Motor neuron (in vitro differentiated cells): ENCODE data around the gene CHAT. TPM values are rescaled to one million over a fixed set of nuclear protein-coding genes. Genes with fewer than 3 reads are reported as not detected.

Experiments
- ATAC-seq, 8 experiments: fragments of 200-7000 bp; cut with Tn5 transposase; replicated peaks in 6 of 8; 2 replicates each; pipeline ENCODE4 v1.8.0; 2021; ENCODE audit warnings: mild to moderate bottlenecking in 8 of 8, moderate library complexity in 8 of 8
- H3K27ac ChIP-seq, 2 donors: fragments of 250-450 bp; sonication (Bioruptor Pico); 2 replicates each; pipeline ENCODE4 v1.9.0; 2021; ENCODE audit warnings: antibody characterized with exemption in 2 of 2, mild to moderate bottlenecking in 2 of 2, moderate library complexity in 1 of 2
- H3K4me1 ChIP-seq, 2 donors: fragments of 250-450 bp; sonication (Bioruptor Pico); replicated peaks in 1 of 2; 2 replicates each; pipeline ENCODE4 v1.6.1; 2021; ENCODE audit warnings: antibody characterized with exemption in 2 of 2, mild to moderate bottlenecking in 2 of 2, moderate library complexity in 1 of 2
- H3K4me3 ChIP-seq, 5 donors: fragments of 250-450 bp; sonication (Bioruptor Pico); 2 replicates each; pipeline ENCODE4 v1.9.0; 2021; ENCODE audit warnings: antibody characterized with exemption in 5 of 5, mild to moderate bottlenecking in 5 of 5, moderate library complexity in 4 of 5
- WGBS, 10 experiments: fragments of 450-650 bp; shearing (Covaris generic); methylation state at CpG; one replicate each; pipeline ENCODE4 v1.0.0; 2022; 5-methylcytosine and 5-hydroxymethylcytosine counted together
- in situ Hi-C, 9 experiments: fragments of 400-800 bp; cut with MboI; loops; one replicate each; pipeline ENCODE4 v1.15.0; 2021; ENCODE audit warnings: low sequenced_read_pairs in 9 of 9, low pct_unique_long_range_greater_than_20kb in 2 of 9; ENCODE audit not compliant: unreplicated experiment in 9 of 9
- total RNA-seq, 8 experiments: library from RNA; unstranded; fragments of 300-600 nt; gene quantifications; 2 replicates each; pipeline versions ENCODE4 v1.2.3 to v1.2.4, GENCODE V29; 2022

The CHAT gene
- total RNA-seq, 8 experiments from 2014 or later: 2.4 to 6.5 (median 3.8) TPM; not detected in 3

DNA sequence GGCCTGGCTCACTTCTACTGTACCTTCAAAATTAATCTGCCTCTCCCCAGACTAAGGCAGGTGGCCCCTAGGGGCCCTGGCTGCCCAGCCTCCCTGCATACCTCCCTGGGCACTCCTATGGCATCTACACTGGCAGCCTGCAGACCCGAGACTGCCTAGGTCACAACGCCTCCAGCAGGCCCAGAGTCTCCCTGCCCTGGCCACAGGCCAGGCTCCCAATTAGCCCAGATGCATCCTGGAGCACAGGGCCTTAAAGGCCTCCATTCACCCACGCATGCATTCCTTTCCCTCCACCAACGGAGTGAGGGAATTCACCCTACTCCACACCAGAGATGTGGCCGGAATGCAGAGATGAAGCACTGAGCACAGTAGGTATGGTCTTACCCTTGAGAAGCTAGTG is 1.9 kb downstream of the CHAT start:
- Histone ChIP-seq H3K27ac (no peak overlapping the region), H3K4me3 (peak overlapping the region in 1 of 5 donors; percentile 64), H3K4me1 (peaks cover 28 to 36% of the 10 kb centered on the region in 2 donors)
- WGBS, 10 experiments: 40 to 88% (median 70%) methylated on average over 1 to 3 of the region's 5 CpGs; no CpG with 5 or more reads in 3 of the 10 experiments
- no peak for ATAC-seq
- in situ Hi-C loops: loop anchor here in 1 of 9 experiments (25.0 kb wide), 1 partner anchor 147 kb away; the partner anchor contains the start of gene OGDHL

DNA sequence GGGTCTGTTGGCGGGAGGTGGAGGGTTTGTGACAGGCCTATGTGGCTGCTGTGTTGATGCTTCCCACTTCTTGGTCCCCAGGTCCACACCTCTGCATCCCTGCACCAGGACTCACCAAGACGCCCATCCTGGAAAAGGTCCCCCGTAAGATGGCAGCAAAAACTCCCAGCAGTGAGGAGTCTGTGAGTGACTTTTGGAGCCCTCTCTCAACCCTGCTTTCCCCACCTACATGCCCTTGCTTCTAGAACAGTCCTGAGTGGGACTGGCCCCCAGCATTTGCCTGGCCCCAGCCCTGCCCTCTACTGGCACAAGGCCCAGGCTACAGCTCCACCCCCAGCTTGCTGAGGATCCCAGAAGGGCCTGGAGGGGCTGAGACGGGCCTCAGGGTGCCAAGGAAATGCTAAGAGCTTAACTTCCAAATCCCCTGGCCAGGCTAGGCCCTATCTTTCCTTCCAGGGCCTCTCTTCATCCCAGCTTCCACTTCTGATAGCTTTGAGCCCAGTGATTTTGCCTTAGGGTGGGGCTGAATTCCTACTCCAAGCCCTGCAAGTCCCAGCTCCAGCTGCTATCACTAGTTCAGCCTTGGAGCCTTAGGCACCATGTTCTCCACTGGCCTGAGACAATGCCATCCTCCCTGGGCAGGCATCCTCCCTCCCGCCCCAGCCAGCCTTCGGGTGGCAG is 2.7 kb downstream of the CHAT start:
- peaks cover 31 to 37% of the 10 kb centered on the region in 2 donors for H3K4me1 ChIP-seq
- H3K4me3 ChIP-seq: no peak overlapping the region
- H3K27ac ChIP-seq: no peak overlapping the region
- peak in 2 of 8 experiments; percentile 51 to 73 for ATAC-seq
- WGBS, 10 experiments: 40 to 86% (median 71%) methylated on average over 1 to 3 of the region's 6 CpGs; no CpG with 5 or more reads in 6 of the 10 experiments
- in situ Hi-C loops: loop anchor here in 1 of 9 experiments (25.0 kb wide), 1 partner anchor 146 kb away; the partner anchor contains the start of gene OGDHL

DNA sequence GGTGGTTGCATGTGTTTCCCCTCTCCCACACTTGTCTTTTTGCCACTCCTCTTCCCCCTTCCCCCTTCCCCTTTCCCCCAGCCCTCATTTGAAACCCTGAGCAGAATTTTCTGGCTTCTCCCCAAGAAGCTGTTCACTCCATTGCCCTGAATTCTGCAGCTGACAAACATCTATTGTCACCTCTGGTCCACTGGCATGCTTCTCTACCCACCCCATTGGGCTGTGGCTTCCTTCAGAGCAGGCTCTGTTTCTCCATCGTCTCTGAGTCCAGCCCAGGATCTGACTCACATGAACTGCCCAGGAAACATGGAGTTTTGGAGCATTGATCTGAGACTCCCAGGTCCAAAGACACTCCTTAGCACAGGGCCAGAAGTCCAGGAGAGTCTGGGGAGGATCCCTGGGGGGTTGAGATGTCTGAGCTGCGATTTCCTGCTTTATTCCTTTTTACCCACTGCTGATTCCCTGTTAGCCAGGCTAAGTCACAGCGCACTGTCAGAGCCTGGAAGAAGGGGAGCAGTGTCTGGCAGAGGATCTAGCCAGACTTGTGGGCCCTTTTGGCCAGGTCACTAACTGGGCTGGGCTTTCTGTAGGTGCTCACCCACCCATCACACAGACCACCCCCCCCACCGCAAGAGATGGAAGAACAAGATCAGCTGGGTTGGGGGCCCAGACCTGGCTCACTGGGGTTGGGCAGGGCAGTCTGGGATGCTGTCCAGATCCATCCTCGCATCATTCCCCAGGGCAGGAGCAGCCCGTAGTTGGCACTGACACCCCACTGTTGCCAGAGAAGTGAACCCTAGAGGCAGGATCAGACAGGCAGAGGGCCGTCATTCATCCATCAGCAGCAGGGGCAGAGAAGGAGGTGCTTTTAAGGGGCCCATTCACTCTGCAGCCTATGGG is 3.5 kb downstream of the CHAT start:
- Histone ChIP-seq H3K4me1 (peaks cover 29 to 34% of the 10 kb centered on the region in 2 donors), H3K4me3 (no peak overlapping the region), H3K27ac (no peak overlapping the region)
- WGBS, 10 experiments: 55% methylated on average over 5 of the region's 7 CpGs; no CpG with 5 or more reads in 9 of the 10 experiments
- peak in 1 of 8 experiments; percentile 11 for ATAC-seq
- in situ Hi-C loops: loop anchor here in 1 of 9 experiments (25.0 kb wide), 1 partner anchor 145 kb away; the partner anchor contains the start of gene OGDHL

DNA sequence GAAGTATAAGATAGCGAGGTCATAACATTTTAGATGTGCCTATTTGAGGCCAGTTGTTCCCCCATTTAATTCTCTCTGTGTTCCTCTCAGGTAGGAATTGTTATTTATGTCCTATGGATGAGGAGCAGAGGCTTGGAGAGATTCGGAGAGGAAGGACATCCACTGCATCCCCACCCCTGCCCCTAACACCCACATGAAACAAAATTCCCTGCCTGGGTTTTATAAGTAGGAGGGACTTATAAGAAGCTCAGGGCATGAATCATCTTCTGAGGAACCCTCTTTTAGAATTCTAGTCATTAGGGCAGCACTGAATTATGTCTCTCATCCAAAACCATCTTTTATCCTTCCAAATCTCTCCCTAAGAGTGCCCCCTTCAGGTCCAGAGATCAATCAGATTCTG is 5.0 kb downstream of the CHAT start:
- H3K4me1 ChIP-seq: peaks cover 25 to 26% of the 10 kb centered on the region in 2 donors
- H3K4me3 ChIP-seq: no peak overlapping the region
- 31 to 83% (median 50%) methylated on average over 1 to 2 of the region's 2 CpGs; no CpG with 5 or more reads in 7 of the 10 experiments for WGBS, 10 experiments
- in situ Hi-C loops: loop anchor here in 1 of 9 experiments (25.0 kb wide), 1 partner anchor 143 kb away; the partner anchor contains the start of gene OGDHL
- no peak overlapping the region for H3K27ac ChIP-seq
- no peak for ATAC-seq

DNA sequence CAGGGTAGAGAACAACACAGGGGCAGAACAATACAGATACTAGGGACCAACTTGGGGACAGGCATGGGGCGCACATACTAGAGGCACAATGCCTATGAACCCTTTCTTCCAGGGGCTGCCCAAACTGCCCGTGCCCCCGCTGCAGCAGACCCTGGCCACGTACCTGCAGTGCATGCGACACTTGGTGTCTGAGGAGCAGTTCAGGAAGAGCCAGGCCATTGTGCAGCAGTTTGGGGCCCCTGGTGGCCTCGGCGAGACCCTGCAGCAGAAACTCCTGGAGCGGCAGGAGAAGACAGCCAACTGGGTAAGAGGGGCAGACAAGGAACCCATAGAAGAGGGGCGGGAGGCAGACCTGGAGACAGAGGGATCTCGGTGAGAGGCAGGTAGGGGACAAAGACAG is 5.8 kb downstream of the CHAT start:
- Histone ChIP-seq H3K4me1 (peaks cover 23 to 24% of the 10 kb centered on the region in 2 donors), H3K27ac (no peak overlapping the region), H3K4me3 (no peak overlapping the region)
- in situ Hi-C loops: loop anchor here in 1 of 9 experiments (25.0 kb wide), 1 partner anchor 143 kb away; the partner anchor contains the start of gene OGDHL
- ATAC-seq: peak in 1 of 8 experiments; percentile 33
- 29 to 84% (median 70%) methylated on average over 1 to 9 of the region's 10 CpGs; no CpG with 5 or more reads in 1 of the 10 experiments for whole genome bisulfite sequencing, 10 experiments

DNA sequence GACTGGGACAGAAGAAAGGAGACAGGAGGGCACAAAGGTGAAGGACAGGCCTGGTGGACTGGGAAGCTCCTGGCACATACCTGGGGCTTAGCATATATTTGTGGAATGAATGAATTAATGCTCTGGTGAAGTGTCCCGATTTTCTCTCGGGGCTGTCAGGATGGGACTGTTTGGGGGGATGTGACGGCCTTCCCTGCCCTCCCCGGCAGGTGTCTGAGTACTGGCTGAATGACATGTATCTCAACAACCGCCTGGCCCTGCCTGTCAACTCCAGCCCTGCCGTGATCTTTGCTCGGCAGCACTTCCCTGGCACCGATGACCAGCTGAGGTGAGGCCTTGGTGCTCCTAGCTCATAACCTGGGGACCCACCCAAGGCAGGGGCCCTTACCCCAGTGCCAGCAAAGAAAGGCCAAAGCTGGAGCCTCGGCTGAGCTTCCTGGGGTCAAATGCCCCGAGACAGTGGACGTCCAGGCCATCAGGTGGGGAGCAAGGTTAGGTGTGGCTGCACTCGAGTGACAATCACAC is 6.5 kb downstream of the CHAT start:
- no peak overlapping the region for H3K27ac ChIP-seq

DNA sequence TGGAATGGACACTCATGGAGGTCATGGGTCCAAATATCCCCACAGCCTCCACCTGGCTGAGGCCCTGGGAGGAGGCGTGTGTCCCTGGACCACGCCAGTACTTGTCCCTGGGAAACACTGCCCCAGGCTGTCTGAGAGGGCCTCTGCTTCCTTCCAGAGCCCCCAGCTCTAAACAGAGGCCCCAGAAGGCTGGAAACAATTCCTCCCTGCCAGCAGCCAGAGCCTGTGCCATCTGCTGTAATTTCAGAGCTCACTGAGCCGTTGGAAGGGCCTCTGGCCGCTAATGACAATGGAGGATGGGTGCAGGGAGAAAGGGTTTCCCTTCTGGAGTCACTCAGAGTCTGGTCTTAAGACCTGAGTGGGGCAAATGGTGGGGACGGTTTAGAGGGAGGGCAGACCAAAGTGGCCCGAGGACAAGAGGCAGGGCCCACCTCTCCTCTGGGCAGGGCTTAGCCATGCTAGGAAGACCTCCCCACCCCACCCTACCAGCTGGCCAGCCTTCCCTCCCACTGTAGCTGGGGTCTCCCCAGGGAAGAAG is 7.1 kb downstream of the CHAT start:
- H3K4me3 ChIP-seq: no peak overlapping the region
- ATAC-seq: peak in 4 of 8 experiments; percentile 16 to 49 (median 46)
- in situ Hi-C loops: loop anchor here in 1 of 9 experiments (25.0 kb wide), 1 partner anchor 141 kb away; the partner anchor contains the start of gene OGDHL
- no peak overlapping the region for H3K27ac ChIP-seq
- H3K4me1 ChIP-seq: peaks cover 11 to 14% of the 10 kb centered on the region in 2 donors
- WGBS, 10 experiments: 80 to 100% methylated on average over 1 of the region's 6 CpGs; no CpG with 5 or more reads in 8 of the 10 experiments

More for the DNA sequence above, 6.5 kb downstream of the CHAT start:
- in situ Hi-C loops: loop anchor here in 1 of 9 experiments (25.0 kb wide), 1 partner anchor 142 kb away; the partner anchor contains the start of gene OGDHL
- Histone ChIP-seq H3K4me3 (no peak overlapping the region), H3K4me1 (peaks cover 16 to 18% of the 10 kb centered on the region in 2 donors)
- ATAC-seq: no peak
- 38 to 86% (median 65%) methylated on average over 1 to 6 of the region's 12 CpGs; no CpG with 5 or more reads in 4 of the 10 experiments for WGBS, 10 experiments

DNA sequence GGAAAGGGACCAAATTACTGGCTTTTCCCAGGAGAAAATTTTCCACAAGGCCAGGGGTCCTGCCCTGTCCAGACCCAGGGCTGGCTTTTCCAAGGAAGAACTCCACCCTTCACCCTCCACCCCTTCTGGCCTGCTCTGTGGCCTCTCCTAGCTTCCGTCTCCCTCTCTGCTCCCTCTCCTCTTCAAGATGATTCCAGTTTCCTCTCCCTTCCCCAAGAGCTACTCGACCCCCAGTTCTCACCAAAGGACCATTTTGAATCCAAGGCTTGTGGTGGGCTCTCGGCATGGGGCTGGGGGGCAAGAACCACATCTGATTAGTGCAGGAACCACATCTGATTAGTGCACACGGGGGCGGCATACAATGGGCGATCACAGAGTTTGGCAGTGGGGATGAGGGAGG is 7.7 kb downstream of the CHAT start:
- no peak overlapping the region for H3K4me3 ChIP-seq
- H3K27ac ChIP-seq: no peak overlapping the region
- peak in 1 of 8 experiments; percentile 8 for ATAC-seq
- in situ Hi-C loops: loop anchor here in 1 of 9 experiments (25.0 kb wide), 1 partner anchor 141 kb away; the partner anchor contains the start of gene OGDHL
- H3K4me1 ChIP-seq: peaks cover 11 to 14% of the 10 kb centered on the region in 2 donors
- 0 to 20% methylated on average over 1 of the region's 6 CpGs; no CpG with 5 or more reads in 8 of the 10 experiments for WGBS, 10 experiments

DNA sequence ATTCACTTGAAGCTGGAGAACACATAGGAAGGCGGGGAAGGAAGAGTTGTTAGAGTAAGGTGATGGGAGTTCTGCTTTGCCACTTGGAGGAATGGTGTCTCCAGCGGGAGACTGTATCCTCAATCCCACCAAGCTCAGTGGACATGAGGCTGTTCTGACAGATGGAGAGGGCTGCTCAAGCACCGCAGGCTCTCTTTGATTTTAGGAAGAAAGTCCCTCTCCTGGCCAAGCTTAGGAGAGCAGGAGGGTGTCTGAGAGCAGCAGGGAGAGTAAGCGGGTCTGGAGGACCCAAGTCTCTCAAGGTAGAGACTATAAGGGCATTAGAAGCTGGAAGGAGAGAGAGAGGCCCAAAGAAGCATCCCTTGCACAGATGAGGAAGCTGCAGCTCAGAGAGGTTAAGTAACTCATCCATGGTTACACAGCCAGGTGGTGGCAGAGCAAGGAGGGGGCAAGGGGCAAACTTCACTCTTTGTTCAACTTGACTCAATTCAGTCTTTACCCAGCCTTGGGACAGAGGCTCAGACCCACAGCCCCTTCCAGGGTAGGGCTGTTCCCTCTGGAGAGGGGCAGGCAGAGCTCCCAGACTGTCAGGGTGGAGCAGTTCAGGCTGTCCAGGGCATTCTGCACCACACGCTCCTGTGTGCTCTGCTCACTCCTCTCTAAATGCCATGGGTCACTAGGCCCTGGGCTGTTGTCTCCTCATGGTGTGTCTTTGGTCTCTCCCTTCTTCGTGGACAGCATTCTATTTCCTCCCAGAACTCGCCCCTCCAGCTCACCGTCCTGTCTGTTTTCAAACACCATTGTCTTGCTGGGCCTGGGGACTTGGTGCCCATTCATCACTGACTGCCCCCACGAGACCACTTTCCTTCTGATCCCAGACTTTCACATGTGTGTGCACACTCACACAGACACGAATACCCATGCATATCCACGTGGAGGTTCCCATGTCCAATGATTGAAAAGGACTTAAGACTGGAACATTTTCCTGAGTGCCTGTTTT is 8.9 kb downstream of the CHAT start:
- H3K4me1 ChIP-seq: peaks cover 11 to 14% of the 10 kb centered on the region in 2 donors
- ATAC-seq: no peak
- in situ Hi-C loops: loop anchor here in 1 of 9 experiments (25.0 kb wide), 1 partner anchor 140 kb away; the partner anchor contains the start of gene OGDHL
- no peak overlapping the region for H3K4me3 ChIP-seq
- H3K27ac ChIP-seq: no peak overlapping the region
- 20 to 88% (median 55%) methylated on average over 2 to 7 of the region's 11 CpGs; no CpG with 5 or more reads in 2 of the 10 experiments for WGBS, 10 experiments

DNA sequence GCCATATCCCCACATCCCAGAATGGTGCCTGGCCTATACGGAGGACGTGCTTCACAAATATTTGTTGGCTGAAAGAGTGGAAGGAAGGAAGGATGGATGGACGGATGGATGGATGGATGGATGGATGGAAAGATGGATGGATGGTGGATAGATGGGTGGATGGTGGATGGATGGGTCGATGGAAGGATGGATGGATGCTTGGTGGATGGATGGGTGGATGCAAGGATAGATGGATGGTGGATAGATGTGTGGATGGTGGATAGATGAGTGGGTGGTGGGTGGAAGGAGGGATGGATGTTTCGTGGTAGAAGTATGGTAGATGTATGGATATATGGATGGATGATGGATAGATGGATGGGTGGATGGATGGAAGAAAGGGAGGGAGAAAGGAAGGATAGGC is 10.8 kb downstream of the CHAT start:
- Histone ChIP-seq H3K4me1 (peaks cover 24 to 27% of the 10 kb centered on the region in 2 donors), H3K27ac (no peak overlapping the region), H3K4me3 (no peak overlapping the region)
- in situ Hi-C loops: loop anchor here in 1 of 9 experiments (25.0 kb wide), 1 partner anchor 138 kb away; the partner anchor contains the start of gene OGDHL
- ATAC-seq: no peak
- WGBS, 10 experiments: 0 to 83% (median 58%) methylated on average over 1 to 4 of the region's 5 CpGs; no CpG with 5 or more reads in 1 of the 10 experiments

DNA sequence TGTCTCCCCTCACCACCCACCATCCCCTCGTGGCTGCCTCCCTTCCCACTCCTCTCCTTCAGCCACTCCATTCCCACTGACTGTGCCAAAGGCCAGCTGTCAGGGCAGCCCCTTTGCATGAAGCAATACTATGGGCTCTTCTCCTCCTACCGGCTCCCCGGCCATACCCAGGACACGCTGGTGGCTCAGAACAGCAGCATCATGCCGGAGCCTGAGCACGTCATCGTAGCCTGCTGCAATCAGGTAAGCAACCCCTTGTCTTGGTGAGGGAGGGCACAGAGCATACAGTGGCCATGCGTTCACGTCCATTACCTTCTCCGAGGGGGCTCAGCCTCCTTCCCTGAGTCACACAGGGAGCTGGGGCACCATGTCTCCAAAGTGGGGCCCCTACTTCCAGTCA is 11.6 kb downstream of the CHAT start:
- no peak for ATAC-seq
- in situ Hi-C loops: no loop called here
- Histone ChIP-seq H3K27ac (no peak overlapping the region), H3K4me1 (peaks cover 32 to 34% of the 10 kb centered on the region in 2 donors), H3K4me3 (no peak overlapping the region)
- WGBS, 10 experiments: 39 to 64% (median 63%) methylated on average over 3 to 4 of the region's 10 CpGs; no CpG with 5 or more reads in 7 of the 10 experiments
